Measurements from ENCODE around the gene WDFY4. TPM values are rescaled to one million over a fixed set of nuclear protein-coding genes. Genes with fewer than 3 reads are reported as not detected.

Gene WDFY4
- total RNA-seq, 2 experiments from 2014 or later = 0.08 TPM; not detected in 1

- DNase-seq = no peak
- H3K4me3 Mint-ChIP-seq = no peak overlapping the region
- ChIA-PET CTCF (no interaction called here), POLR2A (no interaction called here)
- no peaks in the 10 kb centered on the region for H3K36me3 Mint-ChIP-seq (ENCODE audit: low read depth)
- H3K9me3 Mint-ChIP-seq = no peaks in the 10 kb centered on the region
- H3K4me1 Mint-ChIP-seq = no peaks in the 10 kb centered on the region
- H3K27me3 Mint-ChIP-seq = no peaks in the 10 kb centered on the region
- no peak overlapping the region for H3K27ac Mint-ChIP-seq
Measured at GRCh38 chr10:48772059-48772458, 87.4 kb downstream of the WDFY4 start.

- DNase-seq = no peak
- CTCF ChIA-PET = no interaction called here
- H3K27ac Mint-ChIP-seq = no peak overlapping the region
- POLR2A ChIA-PET = no interaction called here
- H3K27me3 Mint-ChIP-seq = no peaks in the 10 kb centered on the region
- no peaks in the 10 kb centered on the region for H3K4me1 Mint-ChIP-seq
- no peaks in the 10 kb centered on the region for H3K9me3 Mint-ChIP-seq
- H3K36me3 Mint-ChIP-seq (ENCODE audit: low read depth) = no peaks in the 10 kb centered on the region
- H3K4me3 Mint-ChIP-seq = no peak overlapping the region
Measured at GRCh38 chr10:48773580-48773979, 88.9 kb downstream of the WDFY4 start.

- CTCF ChIA-PET = no interaction called here
- DNase-seq = no peak
- Mint-ChIP-seq H3K36me3 (ENCODE audit: low read depth) (no peaks in the 10 kb centered on the region), H3K9me3 (no peaks in the 10 kb centered on the region), H3K4me1 (no peaks in the 10 kb centered on the region), H3K27me3 (no peaks in the 10 kb centered on the region), H3K4me3 (no peak overlapping the region), H3K27ac (no peak overlapping the region)
- POLR2A ChIA-PET = no interaction called here
Measured at GRCh38 chr10:48774416-48775205, 89.9 kb downstream of the WDFY4 start.

GRCh38 chr10:48775206-48775517, 90.5 kb downstream of the WDFY4 start:
- no peaks in the 10 kb centered on the region for H3K9me3 Mint-ChIP-seq
- H3K4me3 Mint-ChIP-seq = no peak overlapping the region
- H3K4me1 Mint-ChIP-seq = no peaks in the 10 kb centered on the region
- no peaks in the 10 kb centered on the region for H3K36me3 Mint-ChIP-seq (ENCODE audit: low read depth)
- no peaks in the 10 kb centered on the region for H3K27me3 Mint-ChIP-seq
- POLR2A ChIA-PET = no interaction called here
- no peak for DNase-seq
- CTCF ChIA-PET = no interaction called here
- no peak overlapping the region for H3K27ac Mint-ChIP-seq

- no peaks in the 10 kb centered on the region for H3K27me3 Mint-ChIP-seq
- no peak for DNase-seq
- no peak overlapping the region for H3K4me3 Mint-ChIP-seq
- no peaks in the 10 kb centered on the region for H3K36me3 Mint-ChIP-seq (ENCODE audit: low read depth)
- H3K4me1 Mint-ChIP-seq = no peaks in the 10 kb centered on the region
- ChIA-PET POLR2A (no interaction called here), CTCF (no interaction called here)
- no peaks in the 10 kb centered on the region for H3K9me3 Mint-ChIP-seq
- no peak overlapping the region for H3K27ac Mint-ChIP-seq
Measured at GRCh38 chr10:48776005-48776522, 91.4 kb downstream of the WDFY4 start.

GRCh38 chr10:48776528-48776927, 91.9 kb downstream of the WDFY4 start:
- no peak overlapping the region for H3K4me3 Mint-ChIP-seq

GRCh38 chr10:48777110-48777509, 92.4 kb downstream of the WDFY4 start:
- H3K27me3 Mint-ChIP-seq = peaks cover 3% of the 10 kb centered on the region
- ChIA-PET POLR2A (no interaction called here), CTCF (no interaction called here)
- H3K4me3 Mint-ChIP-seq = no peak overlapping the region
- H3K9me3 Mint-ChIP-seq = no peaks in the 10 kb centered on the region
- DNase-seq = no peak
- H3K27ac Mint-ChIP-seq = no peak overlapping the region
- H3K36me3 Mint-ChIP-seq (ENCODE audit: low read depth) = no peaks in the 10 kb centered on the region
- no peaks in the 10 kb centered on the region for H3K4me1 Mint-ChIP-seq

More at GRCh38 chr10:48776528-48776927, 91.9 kb downstream of the WDFY4 start:
- Mint-ChIP-seq H3K27me3 (no peaks in the 10 kb centered on the region), H3K36me3 (ENCODE audit: low read depth) (no peaks in the 10 kb centered on the region), H3K9me3 (no peaks in the 10 kb centered on the region), H3K4me1 (no peaks in the 10 kb centered on the region), H3K27ac (no peak overlapping the region)
- DNase-seq = no peak
- CTCF ChIA-PET = no interaction called here
- POLR2A ChIA-PET = no interaction called here

- H3K9me3 Mint-ChIP-seq = no peaks in the 10 kb centered on the region
- CTCF ChIA-PET = no interaction called here
- POLR2A ChIA-PET = no interaction called here
- no peaks in the 10 kb centered on the region for H3K36me3 Mint-ChIP-seq (ENCODE audit: low read depth)
- peaks cover 10% of the 10 kb centered on the region for H3K27me3 Mint-ChIP-seq
- no peak overlapping the region for H3K27ac Mint-ChIP-seq
- H3K4me3 Mint-ChIP-seq = no peak overlapping the region
- DNase-seq = no peak
- no peaks in the 10 kb centered on the region for H3K4me1 Mint-ChIP-seq
Measured at GRCh38 chr10:48778193-48778857, 93.7 kb downstream of the WDFY4 start.

GRCh38 chr10:48779077-48779476, 94.4 kb downstream of the WDFY4 start:
- CTCF ChIA-PET = no interaction called here
- no peak overlapping the region for H3K4me3 Mint-ChIP-seq
- DNase-seq = no peak

GRCh38 chr10:48779546-48780152, 95.0 kb downstream of the WDFY4 start:
- POLR2A ChIA-PET = no interaction called here
- H3K4me3 Mint-ChIP-seq = no peak overlapping the region
- H3K4me1 Mint-ChIP-seq = no peaks in the 10 kb centered on the region
- CTCF ChIA-PET = no interaction called here
- peaks cover 10% of the 10 kb centered on the region for H3K27me3 Mint-ChIP-seq
- H3K36me3 Mint-ChIP-seq (ENCODE audit: low read depth) = no peaks in the 10 kb centered on the region
- no peaks in the 10 kb centered on the region for H3K9me3 Mint-ChIP-seq
- no peak for DNase-seq
- no peak overlapping the region for H3K27ac Mint-ChIP-seq

More at GRCh38 chr10:48779077-48779476, 94.4 kb downstream of the WDFY4 start:
- no peak overlapping the region for H3K27ac Mint-ChIP-seq
- H3K9me3 Mint-ChIP-seq = no peaks in the 10 kb centered on the region
- H3K36me3 Mint-ChIP-seq (ENCODE audit: low read depth) = no peaks in the 10 kb centered on the region
- no peaks in the 10 kb centered on the region for H3K4me1 Mint-ChIP-seq
- H3K27me3 Mint-ChIP-seq = peaks cover 10% of the 10 kb centered on the region
- POLR2A ChIA-PET = no interaction called here

GRCh38 chr10:48780341-48780740, 95.7 kb downstream of the WDFY4 start:
- no peaks in the 10 kb centered on the region for H3K9me3 Mint-ChIP-seq
- no peaks in the 10 kb centered on the region for H3K36me3 Mint-ChIP-seq (ENCODE audit: low read depth)
- ChIA-PET CTCF (no interaction called here), POLR2A (no interaction called here)
- DNase-seq = no peak
- H3K4me1 Mint-ChIP-seq = no peaks in the 10 kb centered on the region
- H3K4me3 Mint-ChIP-seq = no peak overlapping the region
- H3K27ac Mint-ChIP-seq = no peak overlapping the region
- H3K27me3 Mint-ChIP-seq = peaks cover 10% of the 10 kb centered on the region

- H3K4me3 Mint-ChIP-seq = no peak overlapping the region
Measured at GRCh38 chr10:48782386-48782785, 97.7 kb downstream of the WDFY4 start.

GRCh38 chr10:48784031-48784430, 99.4 kb downstream of the WDFY4 start:
- Mint-ChIP-seq H3K4me1 (no peaks in the 10 kb centered on the region), H3K27me3 (peaks cover 27% of the 10 kb centered on the region), H3K27ac (no peak overlapping the region), H3K36me3 (ENCODE audit: low read depth) (no peaks in the 10 kb centered on the region), H3K9me3 (no peaks in the 10 kb centered on the region), H3K4me3 (no peak overlapping the region)
- POLR2A ChIA-PET = no interaction called here
- DNase-seq = no peak
- CTCF ChIA-PET = no interaction called here

More at GRCh38 chr10:48782386-48782785, 97.7 kb downstream of the WDFY4 start:
- H3K9me3 Mint-ChIP-seq = no peaks in the 10 kb centered on the region
- H3K36me3 Mint-ChIP-seq (ENCODE audit: low read depth) = no peaks in the 10 kb centered on the region
- no peak for DNase-seq
- H3K4me1 Mint-ChIP-seq = no peaks in the 10 kb centered on the region
- no peak overlapping the region for H3K27ac Mint-ChIP-seq
- POLR2A ChIA-PET = no interaction called here
- peaks cover 16% of the 10 kb centered on the region for H3K27me3 Mint-ChIP-seq
- CTCF ChIA-PET = no interaction called here

GRCh38 chr10:48785796-48786195, 101.1 kb downstream of the WDFY4 start:
- Mint-ChIP-seq H3K27me3 (peaks cover 38% of the 10 kb centered on the region), H3K36me3 (ENCODE audit: low read depth) (no peaks in the 10 kb centered on the region), H3K9me3 (no peaks in the 10 kb centered on the region), H3K27ac (no peak overlapping the region), H3K4me1 (no peaks in the 10 kb centered on the region), H3K4me3 (no peak overlapping the region)
- CTCF ChIA-PET = no interaction called here
- DNase-seq = no peak
- POLR2A ChIA-PET = no interaction called here

Data from activated CD4-positive, alpha-beta memory T cell treated with anti-CD3 and anti-CD28 coated beads, Interleukin-2, amount 10 ng/mL, durations not matched to agents 7 days and 5 days (primary cell).